NCI-H2227 treated with DMSO at 0.1 percent for 48 hours (cell line): Measurements from ENCODE around the gene R3HDM4.
"Not testable (repeated sequence)": the region's sequence is repeated elsewhere in the genome, so short reads cannot be mapped to it uniquely, and the experiment has no call there.

Experiments
- DNase-seq: peaks from one replicate; lab custom pipeline; 2025; lab: John Stamatoyannopoulos, UW

The R3HDM4 gene

DNA sequence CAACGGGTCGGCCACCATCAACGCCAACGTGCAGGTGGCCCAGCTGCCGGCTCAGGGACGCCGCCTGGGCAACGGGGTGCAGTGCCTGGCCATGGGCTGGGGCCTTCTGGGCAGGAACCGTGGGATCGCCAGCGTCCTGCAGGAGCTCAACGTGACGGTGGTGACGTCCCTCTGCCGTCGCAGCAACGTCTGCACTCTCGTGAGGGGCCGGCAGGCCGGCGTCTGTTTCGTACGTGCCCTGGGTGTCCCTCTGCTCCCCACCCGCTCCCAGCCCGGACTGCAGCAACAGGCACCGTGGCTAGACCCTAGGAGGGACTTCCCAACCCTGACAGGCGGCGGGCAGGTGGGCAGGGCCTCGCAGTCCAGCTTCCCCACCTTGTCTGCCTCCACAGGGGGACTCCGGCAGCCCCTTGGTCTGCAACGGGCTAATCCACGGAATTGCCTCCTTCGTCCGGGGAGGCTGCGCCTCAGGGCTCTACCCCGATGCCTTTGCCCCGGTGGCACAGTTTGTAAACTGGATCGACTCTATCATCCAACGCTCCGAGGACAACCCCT is 57.4 kb downstream of the R3HDM4 start:
- no peak for DNase-seq

DNA sequence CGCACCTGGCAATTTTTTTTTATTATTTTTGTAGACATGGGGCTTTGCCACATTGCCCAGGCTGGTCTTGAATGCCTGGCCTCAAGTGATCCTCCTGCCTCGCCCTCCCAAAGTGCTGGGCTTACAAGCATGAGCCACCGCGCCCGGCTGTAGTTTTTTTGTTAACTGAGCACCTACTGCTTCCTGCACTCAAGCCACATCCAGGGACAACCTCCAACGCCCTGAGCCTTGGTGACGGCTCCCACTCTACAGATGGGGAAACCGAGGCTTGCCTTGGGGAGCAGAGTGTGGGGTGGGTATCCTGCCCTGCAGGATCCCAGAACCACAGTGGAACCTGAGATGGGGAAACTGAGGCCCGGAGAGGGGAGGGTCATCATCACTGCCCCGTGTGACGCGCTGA is 57.9 kb downstream of the R3HDM4 start:
- no peak for DNase-seq

GRCh38 chr19:854549-854948 is 58.5 kb downstream of the R3HDM4 start:
- no peak for DNase-seq

- DNase-seq = not testable (repeated sequence)
Observed at GRCh38 chr19:853614-854220, 59.3 kb downstream of the R3HDM4 start.

DNA sequence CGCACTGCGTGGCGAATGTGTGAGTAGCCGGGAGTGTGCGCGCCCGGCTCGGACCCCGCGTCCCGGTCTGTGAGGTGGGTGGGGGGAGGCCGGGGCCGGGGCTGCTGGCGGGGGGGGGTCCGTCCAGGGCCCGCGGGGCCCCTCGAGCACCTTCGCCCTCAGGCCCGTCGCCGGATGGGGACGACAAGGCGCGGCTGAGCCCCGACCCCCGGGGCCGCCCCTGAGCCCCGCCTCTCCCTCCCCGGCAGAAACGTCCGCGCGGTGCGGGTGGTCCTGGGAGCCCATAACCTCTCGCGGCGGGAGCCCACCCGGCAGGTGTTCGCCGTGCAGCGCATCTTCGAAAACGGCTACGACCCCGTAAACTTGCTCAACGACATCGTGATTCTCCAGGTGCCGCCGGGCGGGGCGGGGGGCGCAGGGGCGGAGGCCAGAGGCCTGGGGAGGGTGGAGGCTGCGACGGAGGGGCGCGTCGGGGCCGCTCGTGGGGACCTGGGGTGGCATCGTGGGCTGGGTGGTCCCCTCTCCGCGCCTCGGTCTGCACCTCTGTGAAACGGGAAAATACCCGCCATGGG is 59.9 kb downstream of the R3HDM4 start:
- no peak for DNase-seq

GRCh38 chr19:852136-853013 is 60.6 kb downstream of the R3HDM4 start, which contains the start of gene ELANE:
Gene ELANE, plus strand, starts transcription at chr19:852303. Its CDS starts 26 bp downstream, at chr19:852329.
- no peak for DNase-seq

GRCh38 chr19:850979-851335 is 62.1 kb downstream of the R3HDM4 start:
- no peak for DNase-seq

- DNase-seq = peak; percentile 22
Observed at GRCh38 chr19:850221-850978, 62.6 kb downstream of the R3HDM4 start.

GRCh38 chr19:849195-849594 is 63.8 kb downstream of the R3HDM4 start:
- not testable (repeated sequence) for DNase-seq

GRCh38 chr19:848386-848921 is 64.6 kb downstream of the R3HDM4 start:
- no peak for DNase-seq
